Hypothalamus (tissue), 51 donors: ENCODE measurements around the gene PRKCB.
A peak's percentile ranks its signal among the peaks of the same experiment; 100 is the strongest.

Experiments
- DNase-seq, 51 donors: peaks; one replicate each; lab custom pipeline; 2025; lab: John Stamatoyannopoulos, UW

PRKCB gene

GRCh38 chr16:23960081-23960885 lies 124.5 kb downstream of the PRKCB start:
- DNase-seq: no peak

DNA sequence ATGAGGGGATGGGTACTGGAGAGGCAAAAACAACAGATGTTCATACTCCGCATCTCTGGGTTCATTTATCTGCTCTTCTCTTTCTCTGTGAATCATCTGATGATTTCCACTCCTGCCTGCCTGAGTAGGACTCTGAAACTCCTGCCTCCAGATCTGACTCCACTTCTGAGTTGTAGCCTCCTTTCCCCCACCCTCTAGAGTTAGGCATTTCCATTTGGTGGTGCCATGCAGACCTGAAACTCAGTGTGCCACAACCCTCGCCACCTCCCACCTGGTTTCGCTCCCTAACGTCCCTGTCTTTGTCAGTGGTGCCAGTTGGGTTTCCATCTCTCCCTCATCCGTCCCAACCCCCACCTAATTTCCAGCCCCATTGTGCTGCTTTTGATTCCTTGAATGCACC lies 126.2 kb downstream of the PRKCB start:
- DNase-seq: peak in 1 of 51 donors; percentile 26

DNA sequence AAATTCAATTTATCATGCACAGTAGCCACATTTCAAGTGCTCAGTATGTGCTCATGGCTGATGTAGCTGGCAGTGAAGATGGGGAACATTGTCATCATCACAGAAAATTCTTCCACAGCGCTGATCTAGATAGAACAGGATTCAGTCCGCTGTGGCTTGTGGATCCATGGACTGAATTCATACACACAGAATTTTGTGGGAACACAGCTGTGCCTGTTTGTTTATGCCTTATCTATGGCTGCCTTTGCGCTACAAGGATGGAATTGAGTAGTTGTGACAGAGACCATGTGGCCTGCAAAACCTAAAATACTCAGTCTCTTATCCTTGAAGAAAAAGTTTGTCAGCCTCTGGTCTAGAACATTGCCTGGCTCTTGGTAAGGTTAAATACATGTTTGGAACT lies 128.4 kb downstream of the PRKCB start:
- DNase-seq: no peak

GRCh38 chr16:23965137-23965733 lies 129.5 kb downstream of the PRKCB start:
- no peak for DNase-seq

- DNase-seq: peak in 2 of 51 donors; percentile 8 to 47
Observed at GRCh38 chr16:23966597-23967394, 131.0 kb downstream of the PRKCB start.

DNA sequence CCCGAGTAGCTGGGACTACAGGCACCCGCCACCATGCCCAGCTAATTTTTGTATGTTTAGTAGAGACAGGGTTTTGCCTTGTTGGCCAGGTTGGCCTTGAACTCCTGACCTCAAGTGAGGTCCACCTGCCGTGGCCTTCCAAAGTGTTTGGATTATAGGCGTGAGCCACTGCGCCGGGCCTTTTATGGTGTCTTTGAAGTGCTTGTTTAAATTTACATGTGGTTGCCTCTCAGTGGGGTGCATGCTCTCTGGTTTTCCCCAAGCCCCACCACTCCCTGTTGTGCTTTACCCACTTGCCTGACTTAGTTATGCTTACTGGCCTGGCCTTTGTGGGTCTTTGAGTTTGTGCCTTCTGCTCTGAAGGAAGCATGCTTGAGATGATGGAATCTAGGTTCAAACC lies 132.0 kb downstream of the PRKCB start:
- DNase-seq: no peak

DNA sequence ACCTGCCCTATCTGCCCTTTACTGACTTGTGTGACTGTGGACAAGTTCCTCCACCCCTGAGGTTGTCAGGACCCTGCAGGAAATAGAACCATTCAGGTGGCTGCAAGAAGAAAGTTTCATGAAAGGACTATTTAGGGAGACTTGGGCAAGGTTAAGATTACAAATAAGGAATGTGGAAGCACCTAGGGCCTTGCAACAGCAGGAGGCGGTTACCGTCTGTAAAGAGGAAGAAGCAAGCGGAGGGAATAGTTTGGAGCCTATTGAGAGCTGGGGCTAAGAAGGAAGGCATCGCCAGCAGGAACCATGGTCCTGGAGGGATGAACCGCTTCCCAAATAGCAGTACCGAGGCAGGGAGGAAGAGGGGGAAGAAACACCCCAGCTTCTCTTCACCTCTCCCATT lies 132.4 kb downstream of the PRKCB start:
- DNase-seq: no peak

- DNase-seq: no peak
Observed at GRCh38 chr16:23969468-23970297, 133.9 kb downstream of the PRKCB start.

DNA sequence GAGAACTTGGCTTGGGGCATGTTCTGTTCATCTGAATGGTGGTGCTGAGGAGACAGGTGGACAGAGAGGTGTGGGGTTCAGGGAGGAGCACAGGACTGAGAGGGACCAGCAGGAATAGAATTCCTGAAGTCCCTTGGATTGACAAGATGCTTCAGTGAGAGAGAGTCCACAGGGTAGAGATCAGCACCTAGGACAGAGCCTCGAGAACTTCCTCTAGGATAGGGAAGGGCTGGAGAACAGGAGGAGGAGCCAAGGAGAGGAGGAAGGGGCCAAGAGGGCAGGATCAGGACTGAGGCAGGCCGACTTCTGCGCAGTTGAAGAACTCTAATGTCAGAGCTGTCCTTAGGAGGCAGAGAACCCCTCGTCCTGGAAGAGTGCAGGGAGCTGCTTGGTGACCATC lies 138.4 kb downstream of the PRKCB start:
- no peak for DNase-seq

DNA sequence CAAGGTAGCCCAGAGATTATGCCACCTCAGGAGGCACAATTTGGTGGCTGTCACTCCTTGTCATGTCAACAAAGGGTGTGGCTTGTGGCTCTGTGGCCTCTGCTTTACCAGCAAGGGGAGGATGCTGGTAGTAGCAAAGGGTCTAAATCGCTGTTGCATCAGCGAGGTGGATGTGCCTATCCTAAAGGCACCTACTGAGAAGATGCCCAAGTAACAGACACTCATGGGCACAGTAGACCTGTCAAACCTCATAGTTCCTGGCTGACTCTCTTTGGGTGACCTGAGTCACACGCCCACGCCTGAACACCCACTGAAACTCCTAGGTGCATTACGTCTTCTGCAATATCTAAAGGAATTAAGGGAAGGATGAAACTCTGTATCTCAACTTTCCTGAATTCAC lies 139.5 kb downstream of the PRKCB start:
- no peak for DNase-seq

DNA sequence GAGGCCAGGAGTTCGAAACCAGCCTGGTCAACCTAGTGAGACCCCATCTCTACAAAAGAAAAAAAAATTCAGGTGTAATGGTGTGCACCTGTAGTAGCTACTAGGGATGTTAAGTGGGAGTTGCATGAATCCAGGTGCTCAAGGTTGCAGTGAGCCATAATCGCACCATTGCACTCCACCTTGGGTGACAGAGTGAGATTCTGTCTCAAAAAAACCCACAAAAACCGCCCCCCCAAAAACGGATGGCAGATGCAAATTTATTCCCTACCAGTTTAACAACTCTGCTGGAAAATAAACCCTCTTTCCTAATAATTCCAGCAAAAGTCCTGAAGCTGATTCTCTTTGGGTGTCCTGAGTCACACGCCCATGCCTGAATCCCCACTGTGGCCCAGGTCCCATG lies 140.3 kb downstream of the PRKCB start:
- no peak for DNase-seq

GRCh38 chr16:23976524-23976923 lies 140.7 kb downstream of the PRKCB start:
- DNase-seq: no peak

DNA sequence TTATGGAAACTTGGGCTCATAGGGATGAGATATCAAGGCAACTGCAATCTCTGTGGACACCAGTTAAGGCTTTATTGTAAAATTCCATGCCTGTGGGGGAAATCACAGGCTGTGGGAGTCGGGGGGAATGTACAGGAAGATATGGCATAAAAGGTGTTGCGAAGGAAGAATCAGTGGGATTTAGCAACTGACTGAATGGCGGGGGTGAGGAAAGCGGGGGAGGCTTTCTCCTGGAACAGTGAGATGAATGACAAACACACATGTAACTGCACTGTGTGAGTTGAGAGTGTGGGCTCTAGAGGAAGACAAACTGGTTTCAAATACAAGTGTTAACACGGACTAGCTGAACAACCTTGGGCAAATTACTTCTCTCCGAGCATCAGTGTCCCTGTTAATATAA lies 143.7 kb downstream of the PRKCB start:
- peak in 2 of 51 donors; percentile 8 to 27 for DNase-seq

- no peak for DNase-seq
Observed at GRCh38 chr16:23979982-23980381, 144.2 kb downstream of the PRKCB start.

DNA sequence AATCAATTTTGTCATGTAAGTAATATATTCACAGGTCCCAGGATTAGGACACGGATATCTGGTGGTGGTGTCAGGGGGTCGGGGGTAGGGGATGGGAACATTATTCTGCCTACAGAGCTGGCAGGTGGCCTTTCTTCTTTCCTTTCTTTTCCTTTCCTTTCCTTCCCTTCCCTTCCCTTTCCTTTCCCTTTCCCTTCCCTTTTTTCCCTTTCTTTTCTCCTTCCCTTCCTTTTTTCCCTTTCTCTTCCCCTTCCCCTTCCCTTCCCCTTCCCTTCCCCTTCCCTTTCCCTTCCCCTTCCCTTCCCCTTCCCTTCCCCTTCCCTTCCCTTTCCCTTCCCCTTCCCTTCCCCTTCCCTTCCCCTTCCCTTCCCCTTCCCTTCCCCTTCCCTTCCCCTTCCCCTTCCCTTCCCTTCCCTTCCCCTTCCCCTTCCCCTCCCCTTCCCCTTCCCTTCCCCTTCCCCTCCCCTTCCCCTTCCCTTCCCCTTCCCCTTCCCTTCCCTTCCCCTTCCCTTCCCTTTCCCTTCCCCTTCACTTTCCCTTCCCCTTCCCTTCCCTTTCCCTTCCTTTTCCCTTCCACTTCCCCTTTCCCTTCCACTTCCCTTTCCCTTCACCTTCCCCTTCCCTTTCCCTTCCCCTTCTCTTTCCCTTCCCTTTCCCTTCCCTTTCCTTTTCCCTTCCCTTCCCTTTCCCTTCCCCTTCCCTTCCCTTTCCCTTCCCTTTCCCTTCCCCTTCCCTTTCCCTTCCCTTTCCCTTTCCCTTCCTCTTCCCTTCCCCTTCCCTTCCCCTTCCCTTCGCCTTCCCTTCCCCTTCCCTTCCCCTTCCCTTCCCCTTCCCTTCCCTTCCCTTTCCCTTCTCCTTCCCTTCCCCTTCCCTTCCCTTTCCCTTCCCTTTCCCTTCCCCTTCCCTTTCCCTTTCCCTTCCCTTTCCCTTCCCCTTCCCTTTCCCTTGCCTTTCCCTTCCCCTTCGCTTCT lies 145.9 kb downstream of the PRKCB start:
- DNase-seq: no peak

- DNase-seq: no peak
Observed at GRCh38 chr16:23986455-23986854, 150.7 kb downstream of the PRKCB start.

GRCh38 chr16:23987443-23987842 lies 151.7 kb downstream of the PRKCB start:
- DNase-seq: no peak

DNA sequence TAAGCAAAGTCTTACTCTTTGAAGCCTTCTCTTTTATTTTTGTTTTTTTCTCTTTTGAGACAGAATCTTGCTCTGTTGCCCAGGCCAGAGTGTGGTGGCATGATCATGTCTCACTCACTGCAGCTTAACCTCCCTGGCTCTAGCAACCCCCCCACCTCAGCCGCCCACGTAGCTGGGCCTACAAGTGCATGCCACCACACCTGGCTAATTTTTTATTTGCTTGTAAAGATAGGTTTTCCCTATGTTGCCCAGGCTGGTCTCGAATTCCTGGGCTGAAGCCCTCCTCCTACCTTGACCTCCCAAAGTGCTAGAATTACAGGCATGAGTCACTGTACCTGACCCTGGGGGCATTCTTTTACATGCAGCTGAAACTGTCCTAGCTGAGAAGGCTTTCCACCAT lies 154.7 kb downstream of the PRKCB start:
- no peak for DNase-seq

DNA sequence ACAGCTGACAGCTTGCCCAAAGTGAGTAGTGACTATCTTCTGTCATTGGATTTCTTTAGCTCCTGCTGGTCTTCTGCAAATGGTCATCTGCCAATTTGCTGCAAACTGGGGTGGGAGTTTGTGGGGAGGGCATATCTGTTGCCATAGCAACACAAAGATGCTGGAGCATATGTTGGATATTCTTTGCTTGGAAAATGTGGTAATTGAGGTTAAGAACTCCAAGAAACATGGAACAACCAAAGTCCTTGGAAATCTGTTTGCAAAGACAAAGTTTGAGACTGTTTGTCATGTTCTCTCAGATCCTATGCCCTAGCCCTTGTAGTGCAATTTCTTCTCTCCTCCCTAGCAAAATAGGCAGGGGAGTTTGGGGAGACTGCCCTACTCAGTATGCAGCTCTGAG lies 155.3 kb downstream of the PRKCB start:
- no peak for DNase-seq

GRCh38 chr16:23994615-23995014 lies 158.8 kb downstream of the PRKCB start:
- DNase-seq: no peak
